BE2C (cell line): ENCODE data around the gene AUNIP. TPM values are rescaled to one million over a fixed set of nuclear protein-coding genes. Genes with fewer than 3 reads are reported as not detected.

ENCODE experiments used
- DNase-seq: peaks from one replicate; pipeline ENCODE4 v3.0.0-alpha.2; 2020
- H3K27me3 ChIP-seq: fragments of 250-450 bp; sonication (Bioruptor Pico); 2 replicates; pipeline ENCODE4 v1.5.1; 2020; ENCODE audit warnings: mild to moderate bottlenecking
- H3K36me3 ChIP-seq: fragments of 250-450 bp; sonication (Bioruptor Pico); 2 replicates; pipeline ENCODE4 v1.5.1; 2020; ENCODE audit warnings: mild to moderate bottlenecking
- H3K4me1 ChIP-seq: fragments of 250-450 bp; sonication (Bioruptor Pico); 2 replicates; pipeline ENCODE4 v1.5.1; 2020
- H3K4me3 ChIP-seq: 2 replicates; pipeline ENCODE4 v1.5.1; 2011; ENCODE audit warnings: low read depth, low read length
- H3K9me3 ChIP-seq: fragments of 250-450 bp; sonication (Bioruptor Pico); 2 replicates; pipeline ENCODE4 v1.5.1; 2020
- CTCF ChIP-seq: IDR thresholded peaks from 2 replicates; pipeline ENCODE4 v1.5.1; 2012; ENCODE audit warnings: mild to moderate bottlenecking, low read depth, low read length
- polyA plus RNA-seq: library from polyadenylated mRNA; unstranded; fragments of >200 nt; gene quantifications from one replicate; pipeline ENCODE4 v1.2.1, GENCODE V29; 2012; ENCODE audit warnings: low read depth, missing spikeins; ENCODE audit not compliant: insufficient read length, insufficient read depth

Gene AUNIP
- 3.3 TPM for polyA plus RNA-seq

- no peaks in the 10 kb centered on the region for H3K27me3 ChIP-seq
- DNase-seq = peak; percentile 81
- no peaks in the 10 kb centered on the region for H3K36me3 ChIP-seq
- peak within 1 kb of the TSS; percentile 79 for H3K4me3 ChIP-seq
- TF ChIP-seq CTCF = no peak
- no peaks in the 10 kb centered on the region for H3K9me3 ChIP-seq
- H3K4me1 ChIP-seq = no peaks in the 10 kb centered on the region
These were observed at the start of gene AUNIP for GRCh38 chr1:25858906-25859789. TSS of gene AUNIP (minus strand) at chr1:25859457. CDS start at chr1:25859357, 100 bp downstream.

DNA sequence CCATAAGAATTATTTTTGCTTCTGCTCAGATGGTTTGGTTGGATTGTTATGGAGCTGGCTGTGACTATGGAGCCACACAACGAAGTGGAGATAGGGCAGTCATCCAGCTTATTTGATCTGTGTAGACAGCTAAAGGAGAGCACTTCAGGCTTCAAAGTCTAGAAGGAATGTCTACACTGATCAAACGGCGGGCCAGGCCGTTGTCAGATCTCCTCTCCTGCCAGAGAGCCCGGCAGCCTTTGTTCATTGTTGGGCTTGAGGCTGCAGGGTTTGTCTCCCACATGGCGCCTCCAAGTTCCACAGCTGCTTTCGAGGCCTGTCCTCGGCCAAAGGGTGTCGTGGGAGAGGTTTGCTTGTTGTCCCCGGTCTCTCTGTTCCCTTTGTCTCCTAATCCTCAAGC is 49.8 kb upstream of the AUNIP start:
- no peak for DNase-seq
- no peaks in the 10 kb centered on the region for H3K9me3 ChIP-seq
- H3K27me3 ChIP-seq = no peaks in the 10 kb centered on the region
- H3K4me1 ChIP-seq = peaks cover 4% of the 10 kb centered on the region; the same call in 1 of the 2 replicates
- no peaks in the 10 kb centered on the region; the same call in 1 of the 2 replicates for H3K36me3 ChIP-seq
- no peak for TF ChIP-seq CTCF
- no peak overlapping the region for H3K4me3 ChIP-seq

- no peaks in the 10 kb centered on the region for H3K9me3 ChIP-seq
- H3K27me3 ChIP-seq = no peaks in the 10 kb centered on the region
- peaks cover 4% of the 10 kb centered on the region; the same call in 1 of the 2 replicates for H3K4me1 ChIP-seq
- no peak for DNase-seq
- no peak overlapping the region for H3K4me3 ChIP-seq
- no peak for TF ChIP-seq CTCF
- no peaks in the 10 kb centered on the region; the same call in 1 of the 2 replicates for H3K36me3 ChIP-seq
These were observed 48.9 kb upstream of the AUNIP start for GRCh38 chr1:25908161-25908560.

DNA sequence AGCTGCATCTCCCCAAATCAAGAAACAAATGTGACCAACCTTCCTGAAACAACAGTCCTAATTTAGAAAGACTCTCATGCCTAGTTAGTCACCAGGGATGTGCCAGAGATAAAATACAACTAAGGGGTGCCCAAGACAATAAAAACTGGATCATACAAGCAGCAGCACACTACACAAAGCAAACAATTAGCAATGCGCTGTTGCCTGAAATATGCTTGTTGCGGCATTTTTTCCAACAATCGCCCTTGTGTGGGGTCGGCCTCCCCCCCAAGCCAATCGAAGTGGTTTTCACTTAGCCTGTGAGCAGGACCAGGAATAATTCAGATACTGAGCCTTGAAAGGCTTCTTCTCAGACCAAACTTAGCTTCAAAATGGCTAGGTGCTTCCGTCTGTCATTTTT is 48.3 kb upstream of the AUNIP start:
- Histone ChIP-seq H3K27me3 (no peaks in the 10 kb centered on the region), H3K4me3 (no peak overlapping the region), H3K9me3 (no peaks in the 10 kb centered on the region), H3K36me3 (peaks cover 2% of the 10 kb centered on the region), H3K4me1 (peaks cover 4% of the 10 kb centered on the region; the same call in 1 of the 2 replicates)
- no peak for TF ChIP-seq CTCF
- no peak for DNase-seq

- no peaks in the 10 kb centered on the region for H3K9me3 ChIP-seq
- no peak for TF ChIP-seq CTCF
- peak overlapping the region; percentile 88 for H3K4me3 ChIP-seq
- peaks cover 4% of the 10 kb centered on the region; the same call in 1 of the 2 replicates for H3K4me1 ChIP-seq
- peaks cover 10% of the 10 kb centered on the region for H3K36me3 ChIP-seq
- no peaks in the 10 kb centered on the region for H3K27me3 ChIP-seq
- peak; percentile 15 for DNase-seq
These were observed 47.5 kb upstream of the AUNIP start for GRCh38 chr1:25906644-25907300.
